Fibroblast of villous mesenchyme (primary cell): ENCODE measurements around the gene PTPRN. TPM values are rescaled to one million over a fixed set of nuclear protein-coding genes. Genes with fewer than 3 reads are reported as not detected.
A peak's percentile ranks its signal among the peaks of the same experiment; 100 is the strongest.

ENCODE experiments used
- DNase-seq: peaks from one replicate; pipeline ENCODE4 v3.0.0-alpha.2; 2010; ENCODE audit warnings: low read depth
- H3K4me3 ChIP-seq: 2 replicates; pipeline ENCODE4 v1.5.1; 2011; ENCODE audit warnings: low read depth, mild to moderate bottlenecking, low read length
- CTCF ChIP-seq: IDR thresholded peaks from 2 replicates; pipeline ENCODE4 v1.5.1; 2012; ENCODE audit warnings: low read depth, mild to moderate bottlenecking, low read length; ENCODE audit not compliant: insufficient read depth
- total RNA-seq: library from RNA; depleted of rRNA; stranded (reverse); fragments of >200 nt; gene quantifications from 2 replicates; pipeline ENCODE4 v1.2.3, GENCODE V29; 2012

PTPRN gene
- 0.86 and 0.97 TPM in 2 replicates for total RNA-seq

GRCh38 chr2:219309278-219309677 is at the start of gene PTPRN:
Gene PTPRN (minus strand): TSS chr2:219309401. CDS start chr2:219309332, 69 bp downstream.
- no peak for TF ChIP-seq CTCF
- DNase-seq: peak; percentile 51
- H3K4me3 ChIP-seq: peak within 1 kb of the TSS; percentile 35

GRCh38 chr2:219358170-219359075 is 49.2 kb upstream of the PTPRN start:
- no peak for DNase-seq
- H3K4me3 ChIP-seq: no peak overlapping the region
- no peak for TF ChIP-seq CTCF

- DNase-seq: no peak
- no peak overlapping the region for H3K4me3 ChIP-seq
- no peak for TF ChIP-seq CTCF
Measured at GRCh38 chr2:219356834-219357233, 47.6 kb upstream of the PTPRN start.

- no peak overlapping the region for H3K4me3 ChIP-seq
- no peak for DNase-seq
- no peak for TF ChIP-seq CTCF
Measured at GRCh38 chr2:219354582-219354981, 45.4 kb upstream of the PTPRN start.

- no peak for DNase-seq
- H3K4me3 ChIP-seq: no peak overlapping the region
- TF ChIP-seq CTCF: no peak
Measured at GRCh38 chr2:219353129-219353528, 43.9 kb upstream of the PTPRN start.

GRCh38 chr2:219352448-219353023 is 43.3 kb upstream of the PTPRN start:
- DNase-seq: peak; percentile 65
- peak; percentile 82 for TF ChIP-seq CTCF

More at GRCh38 chr2:219352448-219353023, 43.3 kb upstream of the PTPRN start:
- H3K4me3 ChIP-seq: no peak overlapping the region
